ENCODE results near the gene ADPRH. TPM values are rescaled to one million over a fixed set of nuclear protein-coding genes. Genes with fewer than 3 reads are reported as not detected.

Gene ADPRH
- total RNA-seq, 1 donor from 2014 or later: 11.9 TPM

DNA sequence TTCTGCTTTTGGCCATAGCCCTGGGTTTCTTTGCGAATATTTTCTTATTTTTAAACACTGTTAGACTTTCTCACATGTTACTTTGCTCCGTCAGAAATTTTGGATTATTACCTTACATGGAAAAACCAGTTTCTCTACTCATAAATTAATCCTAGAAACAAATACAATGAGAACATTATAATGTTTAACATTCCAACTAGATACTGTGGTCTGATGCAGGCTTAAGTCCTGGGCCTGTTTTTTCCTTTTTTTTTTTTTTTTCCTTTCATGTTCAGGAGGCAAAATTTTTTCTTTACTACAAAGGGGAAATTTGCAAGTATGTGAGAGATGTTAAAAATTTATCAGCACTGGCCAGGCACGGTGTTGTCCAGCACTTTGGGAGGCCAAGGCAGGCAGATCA is 52.2 kb downstream of the ADPRH start:
- DNase-seq: no peak

DNA sequence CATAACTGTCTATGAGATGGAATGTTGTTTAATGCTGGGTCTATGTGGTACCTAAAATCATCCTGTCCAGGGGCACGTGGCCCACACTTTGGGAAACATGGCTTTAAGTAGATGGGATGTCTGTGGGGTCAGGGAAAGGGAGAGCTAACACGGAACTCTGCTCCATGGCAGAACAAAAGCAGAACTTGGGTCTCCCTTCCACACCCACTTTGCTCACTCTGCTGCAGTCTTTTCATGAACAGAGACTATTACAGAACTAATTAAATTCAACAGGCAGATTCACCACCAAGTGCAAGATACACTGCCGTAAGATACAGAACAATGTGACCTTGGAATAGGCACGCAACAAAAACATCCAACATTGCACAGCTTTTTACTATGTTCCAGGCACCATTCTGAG is 52.9 kb downstream of the ADPRH start:
- DNase-seq: no peak

DNA sequence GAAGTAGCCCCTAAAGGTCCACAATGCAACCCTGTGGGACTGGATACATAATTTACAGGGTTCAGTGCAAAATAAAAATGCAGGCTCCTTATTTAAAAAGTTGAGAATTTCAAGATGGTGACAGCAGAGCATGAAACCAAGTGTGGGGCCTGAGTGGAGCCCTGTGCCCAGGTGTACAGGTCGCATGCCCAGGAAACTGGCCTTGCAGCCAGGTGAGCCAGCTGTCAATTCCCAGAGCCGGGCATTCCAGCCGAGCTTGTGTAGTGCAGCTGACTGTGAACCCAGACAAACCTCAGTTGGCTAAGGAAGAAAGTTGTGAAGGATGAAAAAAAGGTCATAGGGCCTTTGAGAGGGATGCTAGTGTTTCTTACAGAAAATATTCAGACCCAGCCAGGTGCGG is 53.5 kb downstream of the ADPRH start:
- DNase-seq: no peak

DNA sequence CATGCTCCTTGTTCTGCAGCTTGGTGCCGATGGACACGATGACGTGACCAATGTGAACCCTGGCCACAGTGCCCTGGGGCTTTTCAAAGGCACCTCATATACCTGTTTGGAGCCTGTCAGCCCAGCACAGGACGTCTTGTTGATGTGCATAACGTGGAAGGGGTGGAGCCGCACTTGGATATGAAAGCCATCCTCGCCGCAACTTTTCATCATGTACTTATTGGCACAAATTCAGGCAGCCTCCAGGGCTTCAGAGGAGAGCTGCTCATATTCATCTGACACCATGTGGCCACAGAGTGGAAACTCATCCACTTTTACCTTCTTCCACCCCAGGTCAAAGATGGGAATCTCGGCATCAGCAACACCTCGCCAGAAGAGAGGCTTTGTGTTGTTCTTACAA is 56.4 kb downstream of the ADPRH start:
- DNase-seq: no peak

DNA sequence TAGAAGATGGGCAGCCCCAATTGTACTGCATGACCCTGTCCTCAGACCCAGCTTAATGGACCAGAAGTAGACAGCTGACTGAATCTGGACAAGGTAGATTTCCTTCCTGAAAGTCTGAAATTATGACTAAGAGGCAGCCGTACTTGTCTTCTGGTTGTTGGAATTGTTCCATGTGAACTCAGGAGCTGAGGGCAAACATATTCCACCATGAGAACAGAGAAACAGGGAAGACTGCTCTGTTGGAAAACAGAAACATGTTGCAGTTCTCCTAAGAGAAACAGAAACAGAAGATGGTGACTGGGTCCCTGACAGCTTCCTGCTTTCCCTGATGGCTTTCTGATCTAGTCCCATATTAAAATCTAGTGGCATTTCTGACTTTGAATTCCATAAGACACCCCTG is 57.0 kb downstream of the ADPRH start:
- peak; percentile 77 for DNase-seq

DNA sequence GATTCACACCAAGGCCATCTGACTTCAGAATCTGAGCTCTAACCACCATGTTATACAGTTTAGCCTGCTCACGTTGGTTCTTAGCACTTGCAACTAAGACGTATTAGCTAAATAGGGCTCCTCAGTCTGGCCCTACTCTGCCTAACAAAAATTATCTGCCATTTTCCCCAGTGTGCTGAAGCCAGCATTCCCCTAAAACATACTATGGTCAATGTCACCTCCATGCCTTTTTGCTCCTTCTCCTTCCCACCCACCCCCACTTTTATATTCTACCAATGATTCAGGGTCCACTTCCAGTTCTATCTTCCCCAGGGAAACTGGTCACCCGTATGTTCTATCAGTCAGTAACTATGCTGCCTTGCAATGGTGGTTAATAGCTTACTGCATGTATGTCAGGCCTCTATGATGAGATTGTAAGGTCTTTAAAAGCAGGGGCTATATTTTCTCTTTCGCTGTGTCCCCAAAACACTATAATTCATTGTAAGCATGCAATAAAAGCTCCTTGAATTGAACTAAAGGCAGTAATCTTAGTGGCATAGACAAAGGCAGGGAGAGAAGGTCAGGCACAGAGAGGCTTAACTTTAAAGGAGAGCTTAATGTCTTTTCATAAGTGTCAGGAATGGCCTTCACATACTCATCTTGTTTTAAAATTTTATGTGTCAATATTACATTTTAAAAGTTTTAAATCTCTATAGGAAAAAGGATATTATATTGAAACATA is 57.8 kb downstream of the ADPRH start:
- DNase-seq: no peak

DNA sequence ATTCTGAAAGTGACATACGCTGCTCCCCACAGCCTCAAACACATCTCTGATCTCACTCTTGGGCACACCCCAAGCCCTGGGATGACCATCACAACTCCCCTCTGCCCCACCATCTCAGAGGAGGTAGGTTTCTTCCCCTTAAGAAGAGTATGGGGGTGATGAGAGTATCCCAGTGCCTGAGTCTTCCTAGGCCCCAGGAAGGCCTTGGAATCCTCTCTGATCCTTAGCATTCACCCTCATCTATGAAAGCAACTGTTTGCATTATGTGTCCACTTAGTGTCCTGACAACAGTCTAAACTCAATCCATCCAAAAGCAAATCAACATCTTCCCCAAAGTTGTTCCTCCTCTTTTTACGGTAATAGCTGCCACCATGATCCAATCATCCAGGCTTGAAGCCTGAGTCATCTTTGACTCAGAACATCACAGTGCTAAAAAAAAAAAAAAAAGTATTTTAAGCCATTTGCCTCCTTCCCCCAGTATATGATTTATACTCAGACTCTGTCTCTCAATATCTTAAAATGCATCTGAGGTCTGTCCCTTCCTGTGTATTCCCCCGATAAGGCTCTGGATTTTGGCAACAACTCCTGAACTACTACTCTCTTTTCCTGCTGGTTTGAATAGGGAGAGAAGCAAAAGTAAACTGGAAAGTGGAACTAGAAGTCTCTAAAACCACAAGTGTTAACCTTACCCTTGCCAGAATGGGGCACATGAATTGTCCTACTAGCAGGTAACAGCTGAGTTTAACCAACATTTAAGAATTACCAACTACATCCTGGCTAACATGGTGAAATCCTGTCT is 58.6 kb downstream of the ADPRH start:
- DNase-seq: peak; percentile 91

Other genes starting within 250 kb of the ADPRH start
- gene TMEM39A, start 115.9 kb upstream of the ADPRH start, total RNA-seq: 29.8 and 41.4 TPM in 2 replicates
- 20.2 and 27.9 TPM in 2 replicates for gene POGLUT1, start 110.5 kb upstream of the ADPRH start, total RNA-seq
- 35.3 and 38.8 TPM in 2 replicates for gene TIMMDC1, start 80.9 kb upstream of the ADPRH start, total RNA-seq
- gene CD80, start 19.9 kb upstream of the ADPRH start, total RNA-seq: 0.14 and 0.17 TPM in 2 replicates
- gene PLA1A, start 18.4 kb downstream of the ADPRH start, total RNA-seq: 2.4 and 14.8 TPM in 2 replicates
- 0.33 and 1.7 TPM in 2 replicates for gene POPDC2, start 81.1 kb downstream of the ADPRH start, total RNA-seq
- 18.9 TPM in 2 replicates for gene COX17, start 97.9 kb downstream of the ADPRH start, total RNA-seq
- gene CFAP91, start 123.5 kb downstream of the ADPRH start, total RNA-seq: 0.14 and 0.34 TPM in 2 replicates
- under 0.01 TPM in 1 of 2 replicates, not detected in the other for gene NR1I2, start 202.6 kb downstream of the ADPRH start, total RNA-seq